HepG2 (cell line): ENCODE measurements around the gene ARL2. TPM values are rescaled to one million over a fixed set of nuclear protein-coding genes. Genes with fewer than 3 reads are reported as not detected.

Experiments
- ATF5 ChIP-seq: sonication (generic); formaldehyde crosslinking; IDR thresholded peaks from 2 replicates; pipeline ENCODE4 v1.4.0; 2020; ENCODE audit warnings: mild to moderate bottlenecking, low read depth, missing genetic modification reagents
- GFI1 ChIP-seq: sonication (generic); formaldehyde crosslinking; IDR thresholded peaks from 2 replicates; pipeline ENCODE4 v1.5.0; 2020; ENCODE audit warnings: missing genetic modification reagents, mild to moderate bottlenecking, borderline replicate concordance
- MBD4 ChIP-seq: IDR thresholded peaks from 2 replicates; pipeline ENCODE4 v1.6.1; 2012; ENCODE audit warnings: low read length, inconsistent platforms, borderline replicate concordance
- MYC ChIP-seq: sonication (generic); formaldehyde crosslinking; IDR thresholded peaks from 2 replicates; pipeline ENCODE4 v1.9.0; 2021; ENCODE audit warnings: missing genetic modification reagents, borderline replicate concordance
- PRDM4 ChIP-seq: sonication (generic); formaldehyde crosslinking; IDR thresholded peaks from 2 replicates; pipeline ENCODE4 v1.9.0; 2021; ENCODE audit warnings: missing genetic modification reagents, borderline replicate concordance
- SIN3A ChIP-seq: IDR thresholded peaks from 2 replicates; pipeline ENCODE4 v1.6.1; 2011; ENCODE audit warnings: low read depth, mild to moderate bottlenecking, control low read depth, low read length, borderline replicate concordance
- SP2 ChIP-seq: sonication (generic); formaldehyde crosslinking; IDR thresholded peaks from 2 replicates; pipeline ENCODE4 v1.5.1; 2020; ENCODE audit warnings: mild to moderate bottlenecking, missing genetic modification reagents
- SPEN ChIP-seq: sonication (generic); formaldehyde crosslinking; IDR thresholded peaks from 2 replicates; pipeline ENCODE4 v1.5.1; 2020; ENCODE audit warnings: low read depth, mild to moderate bottlenecking, missing genetic modification reagents
- STAT6 ChIP-seq: sonication (generic); formaldehyde crosslinking; IDR thresholded peaks from 2 replicates; pipeline ENCODE4 v1.4.0; 2020; ENCODE audit warnings: missing genetic modification reagents, mild to moderate bottlenecking, borderline replicate concordance
- ZBTB1 ChIP-seq: sonication (generic); formaldehyde crosslinking; IDR thresholded peaks from 2 replicates; pipeline ENCODE4 v1.4.0; 2020; ENCODE audit warnings: missing genetic modification reagents, borderline replicate concordance
- ZBTB40 ChIP-seq, 2 experiments: fragments of 450-650 bp in 1 of 2; sonication (generic) in 1 of 2; formaldehyde crosslinking in 1 of 2; IDR thresholded peaks; 2 replicates each; pipeline versions ENCODE4 v1.6.1 to v1.8.0; 2016 to 2022; ENCODE audit warnings: antibody characterized with exemption in 1 of 2, mild to moderate bottlenecking in 1 of 2, missing genetic modification reagents in 1 of 2
- ZNF207 ChIP-seq: fragments of 450-650 bp; IDR thresholded peaks from 2 replicates; pipeline ENCODE4 v1.6.1; 2016; ENCODE audit warnings: antibody characterized with exemption, borderline replicate concordance
- ZNF558 ChIP-seq: sonication (generic); formaldehyde crosslinking; IDR thresholded peaks from 2 replicates; pipeline ENCODE4 v1.9.0; 2022; ENCODE audit warnings: mild to moderate bottlenecking, missing genetic modification reagents, borderline replicate concordance
- ZNF605 ChIP-seq: sonication (generic); formaldehyde crosslinking; IDR thresholded peaks from 2 replicates; pipeline ENCODE4 v1.8.0; 2022; ENCODE audit warnings: mild to moderate bottlenecking, missing genetic modification reagents
- polyA plus RNA-seq, 8 experiments: library from polyadenylated mRNA; depleted of rRNA in 3 of 8; stranded (reverse) in 7 of 8; unstranded in 1 of 8; fragments of >200 nt; fragmentation: Illumina TruSeq in 4 of 8; extraction: Trizol in 4 of 8; gene quantifications; 2 replicates each; pipeline versions ENCODE4 v1.2.1 to v1.2.3, GENCODE V29; 2011 to 2016; ENCODE audit warnings: low read depth in 4 of 8, missing spikeins in 1 of 8, mixed read lengths in 1 of 8; ENCODE audit not compliant: insufficient read depth in 1 of 8
- total RNA-seq, 5 experiments: library from RNA; depleted of rRNA; stranded (reverse); fragments of >200 nt; fragmentation: Illumina TruSeq; extraction: Trizol; gene quantifications; 2 replicates each; pipeline ENCODE4 v1.2.3, GENCODE V29; 2016; ENCODE audit warnings: low read depth in 1 of 5

Gene ARL2
- total and polyA plus RNA-seq, 2 of the 13 experiments (the other 11 are each of a cell fraction or from before 2014, with no cell fraction given): 82.9 to 84.4 TPM

GRCh38 chr11:65019824-65020223, 5.9 kb downstream of the ARL2 start (continued):
- TF ChIP-seq ZBTB40 (IDR thresholded peaks at IDR 0.05): no peak
- TF ChIP-seq ZBTB40 (CRISPR knock-in tag; IDR thresholded peaks at IDR 0.05): no peak
- TF ChIP-seq ZNF207: no peak
- TF ChIP-seq GFI1 (CRISPR knock-in tag): no peak; the same call in 1 of the 2 replicates
- no peak for TF ChIP-seq SPEN (CRISPR knock-in tag)
- no peak for TF ChIP-seq ATF5 (CRISPR knock-in tag)
- no peak for TF ChIP-seq ZNF558 (CRISPR knock-in tag)
- no peak for TF ChIP-seq ZBTB1
- no peak for TF ChIP-seq PRDM4
- no peak for TF ChIP-seq MYC (CRISPR knock-in tag)
- TF ChIP-seq ZNF605 (CRISPR knock-in tag): 0 out of 2 replicates have a peak, but pooled peaks have one; percentile 26
- no peak for TF ChIP-seq MBD4
- no peak for TF ChIP-seq SIN3A
- no peak for TF ChIP-seq SP2 (CRISPR knock-in tag)
- TF ChIP-seq STAT6 (CRISPR knock-in tag): no peak
